DOHH2 (cell line): ENCODE data around the gene AKAP8.

ENCODE experiments used
- H3F3A ChIP-seq: fragments of 200-600 bp; sonication (generic), shearing (Covaris generic); 2 replicates; pipeline ENCODE4 v1.6.0; 2016; ENCODE audit warnings: antibody characterized with exemption, mild to moderate bottlenecking; ENCODE audit not compliant: control insufficient read depth, insufficient read depth
- H3K27ac ChIP-seq: fragments of 200-600 bp; sonication (generic); 2 replicates; pipeline ENCODE4 v1.5.1; 2014; ENCODE audit warnings: low read depth, mild to moderate bottlenecking, low read length, moderate library complexity
- H3K27me3 ChIP-seq: fragments of 200-600 bp; sonication (generic); 2 replicates; pipeline ENCODE4 v1.6.1; 2014; ENCODE audit warnings: mild to moderate bottlenecking, low read length, mixed read lengths; ENCODE audit not compliant: control insufficient read depth
- H3K36me3 ChIP-seq: fragments of 200-600 bp; sonication (generic); 2 replicates; pipeline ENCODE4 v1.6.1; 2014; ENCODE audit warnings: mild to moderate bottlenecking, low read length, moderate library complexity, mixed read lengths; ENCODE audit not compliant: control insufficient read depth
- H3K4me1 ChIP-seq: fragments of 200-600 bp; sonication (generic); 2 replicates; pipeline ENCODE4 v1.6.1; 2014; ENCODE audit warnings: mild to moderate bottlenecking, low read length, mixed read lengths; ENCODE audit not compliant: control insufficient read depth
- H3K4me2 ChIP-seq: fragments of 200-600 bp; sonication (generic); 2 replicates; pipeline ENCODE4 v1.6.0; 2014; ENCODE audit warnings: mild to moderate bottlenecking, low read length, moderate library complexity
- H3K4me3 ChIP-seq: fragments of 200-600 bp; sonication (generic); 2 replicates; pipeline ENCODE4 v1.5.1; 2014; ENCODE audit warnings: mild to moderate bottlenecking, low read length, mixed read lengths
- H3K79me2 ChIP-seq: fragments of 200-600 bp; sonication (generic); 2 replicates; pipeline ENCODE4 v1.6.1; 2014; ENCODE audit warnings: mild to moderate bottlenecking, low read length, mixed read lengths; ENCODE audit not compliant: control insufficient read depth
- H3K9me2 ChIP-seq: fragments of 200-600 bp; sonication (generic); replicated peaks from 2 replicates; pipeline ENCODE4 v1.6.1; 2014; ENCODE audit warnings: mild to moderate bottlenecking, low read length, mixed read lengths; ENCODE audit not compliant: control insufficient read depth
- H3K9me3 ChIP-seq: fragments of 200-600 bp; sonication (generic); 2 replicates; pipeline ENCODE4 v1.6.1; 2014; ENCODE audit warnings: antibody characterized with exemption, low read length, mixed read lengths; ENCODE audit not compliant: control insufficient read depth, insufficient read depth
- H4K20me1 ChIP-seq: fragments of 200-600 bp; sonication (generic); 2 replicates; pipeline ENCODE4 v1.6.0; 2014; ENCODE audit warnings: low read depth, mild to moderate bottlenecking, antibody characterized with exemption, low read length, moderate library complexity; ENCODE audit not compliant: control insufficient read depth, insufficient read depth
- CTCF ChIP-seq: fragments of 200-600 bp; sonication (generic); IDR thresholded peaks from one replicate; pipeline ENCODE4 v1.5.1; 2014; ENCODE audit warnings: antibody characterized with exemption, mild to moderate bottlenecking, low read depth, low read length; ENCODE audit not compliant: poor library complexity, severe bottlenecking
- EZH2phosphoT487 ChIP-seq: fragments of 200-600 bp; sonication (generic); IDR thresholded peaks from 2 replicates; pipeline ENCODE4 v1.6.1; 2017; ENCODE audit warnings: borderline replicate concordance, mild to moderate bottlenecking, antibody characterized with exemption, low read length, moderate library complexity, mixed read lengths

Gene AKAP8

GRCh38 chr19:15381864-15382263 lies 2.3 kb upstream of the AKAP8 start:
- Histone ChIP-seq H3K4me1 (peaks cover 29% of the 10 kb centered on the region), H3K9me2 (no peaks in the 10 kb centered on the region), H3K27me3 (no peaks in the 10 kb centered on the region), H3K27ac (peak overlapping the region; percentile 9; the same call in 1 of the 2 replicates), H4K20me1 (peaks cover 5% of the 10 kb centered on the region; the same call in 1 of the 2 replicates), H3K36me3 (peaks cover 27% of the 10 kb centered on the region), H3K4me3 (no peak overlapping the region), H3K9me3 (no peaks in the 10 kb centered on the region), H3K79me2 (peaks cover 46% of the 10 kb centered on the region), H3K4me2 (peak overlapping the region; percentile 69; the same call in 1 of the 2 replicates), H3F3A (peaks cover 30% of the 10 kb centered on the region)
- TF ChIP-seq EZH2phosphoT487 (no peak), CTCF (no peak)

- H3K27ac ChIP-seq = peak overlapping the region; percentile 9; the same call in 1 of the 2 replicates
- H3K36me3 ChIP-seq = peaks cover 29% of the 10 kb centered on the region
- peaks cover 7% of the 10 kb centered on the region; the same call in 1 of the 2 replicates for H4K20me1 ChIP-seq
- H3K9me2 ChIP-seq = no peaks in the 10 kb centered on the region
- H3K79me2 ChIP-seq = peaks cover 47% of the 10 kb centered on the region
- H3K4me1 ChIP-seq = peaks cover 34% of the 10 kb centered on the region
- H3F3A ChIP-seq = peaks cover 30% of the 10 kb centered on the region
- H3K4me3 ChIP-seq = peak overlapping the region; percentile 95
- H3K9me3 ChIP-seq = no peaks in the 10 kb centered on the region
- TF ChIP-seq CTCF = no peak
- no peak for TF ChIP-seq EZH2phosphoT487
- peak overlapping the region; percentile 69 for H3K4me2 ChIP-seq
- H3K27me3 ChIP-seq = no peaks in the 10 kb centered on the region
Measured at GRCh38 chr19:15381429-15381828, 1.8 kb upstream of the AKAP8 start.

DNA sequence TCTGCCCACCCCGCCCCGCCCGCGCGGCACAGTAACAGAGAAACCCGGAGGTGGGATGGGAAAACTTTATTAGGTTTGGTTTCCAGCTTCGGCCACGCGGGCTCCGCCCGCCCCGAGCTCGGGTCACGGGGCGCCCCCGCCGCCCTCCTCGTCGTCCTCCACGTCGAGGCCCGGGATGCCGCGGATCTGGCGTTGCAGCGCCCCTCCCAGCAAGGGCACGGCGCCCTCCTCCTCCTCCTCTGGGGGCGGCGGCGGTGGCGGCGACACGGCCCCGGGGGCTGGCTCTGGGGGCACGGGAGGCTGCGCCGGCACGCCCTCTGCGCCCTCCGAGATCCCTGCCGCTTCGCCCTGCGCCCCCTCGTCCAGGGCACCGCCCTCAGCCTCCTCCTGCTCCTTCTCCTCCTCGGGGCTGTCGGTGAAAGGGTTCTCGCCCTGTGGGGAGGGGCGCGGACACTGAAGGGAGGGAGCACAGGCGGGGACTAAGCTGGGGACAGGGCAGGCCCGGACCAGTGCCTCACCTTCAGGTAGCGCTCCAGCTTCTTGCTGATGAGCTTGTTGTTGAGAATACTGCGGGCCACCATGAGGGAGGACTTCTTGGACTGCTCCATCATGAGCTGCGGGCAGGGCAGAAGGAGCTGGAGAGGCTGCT lies 536 bp upstream of the AKAP8 start:
- Histone ChIP-seq H3K4me2 (peak overlapping the region; percentile 69), H3K9me3 (no peaks in the 10 kb centered on the region), H3K27ac (peak overlapping the region; percentile 61), H4K20me1 (peaks cover 7% of the 10 kb centered on the region; the same call in 1 of the 2 replicates), H3K9me2 (no peaks in the 10 kb centered on the region), H3K4me3 (peak overlapping the region; percentile 95), H3F3A (peaks cover 30% of the 10 kb centered on the region), H3K27me3 (no peaks in the 10 kb centered on the region), H3K79me2 (peaks cover 56% of the 10 kb centered on the region), H3K4me1 (peaks cover 37% of the 10 kb centered on the region), H3K36me3 (peaks cover 37% of the 10 kb centered on the region)
- TF ChIP-seq CTCF = no peak
- no peak for TF ChIP-seq EZH2phosphoT487
